Gastrocnemius medialis (tissue), 4 donors: Measurements from ENCODE around the gene ATP23. TPM values are rescaled to one million over a fixed set of nuclear protein-coding genes. Genes with fewer than 3 reads are reported as not detected.

ENCODE experiments used
- ATAC-seq, 2 donors: fragments of 150-250 bp; one replicate each; pipeline ENCODE4 v1.9.1; 2016
- DNase-seq, 2 donors: peaks; one replicate each; pipeline ENCODE4 v3.0.0-alpha.2; 2019
- H3K27ac ChIP-seq, 4 donors: fragments of 200-600 bp; sonication (generic); 1 replicate in 1 of 4; 2 replicates in 3 of 4; pipeline ENCODE4 v1.5.1; 2016 to 2018; ENCODE audit warnings: mild to moderate bottlenecking in 2 of 4, moderate library complexity in 1 of 4
- H3K27me3 ChIP-seq, 3 donors: fragments of 200-600 bp; sonication (generic) in 2 of 3; 1 replicate in 1 of 3; 2 replicates in 2 of 3; pipeline versions ENCODE4 v1.5.1 to v1.6.0; 2016 to 2019; ENCODE audit warnings: mild to moderate bottlenecking in 1 of 3, moderate library complexity in 1 of 3
- H3K36me3 ChIP-seq, 2 donors: fragments of 200-600 bp; sonication (generic) in 1 of 2; one replicate each; pipeline ENCODE4 v1.5.1; 2017 to 2018
- H3K4me1 ChIP-seq, 2 donors: fragments of 200-600 bp; sonication (generic) in 1 of 2; one replicate each; pipeline ENCODE4 v1.5.1; 2016 to 2017; ENCODE audit warnings: mild to moderate bottlenecking in 2 of 2
- H3K4me3 ChIP-seq, 4 donors: fragments of 200-600 bp; sonication (generic) in 3 of 4; 1 replicate in 1 of 4; 2 replicates in 3 of 4; pipeline ENCODE4 v1.5.1; 2016 to 2019; ENCODE audit warnings: mild to moderate bottlenecking in 2 of 4
- H3K9me3 ChIP-seq, 3 donors: fragments of 200-600 bp; sonication (generic) in 2 of 3; 1 replicate in 1 of 3; 2 replicates in 2 of 3; pipeline ENCODE4 v1.5.1; 2016 to 2019
- POLR2A ChIP-seq, 2 donors: fragments of 450-650 bp; IDR thresholded peaks; one replicate each; pipeline ENCODE4 v1.6.1; 2017; ENCODE audit warnings: antibody characterized with exemption in 2 of 2, mild to moderate bottlenecking in 2 of 2, moderate library complexity in 2 of 2
- in situ Hi-C, 4 donors: fragments of 200-750 bp; cut with MboI; loops; one replicate each; pipeline versions ENCODE4 v1.15.0 to v1.8.0; 2017; ENCODE audit warnings: low sequenced_read_pairs in 4 of 4
- intact Hi-C: fragments of 100-400 bp; cut with DNase I; formaldehyde crosslinking; loops from one replicate; pipeline ENCODE4 v1.15.1; 2023; ENCODE audit warnings: low total_unique reads
- total RNA-seq, 4 donors: library from RNA; depleted of rRNA; stranded (reverse); fragments of >200 nt; gene quantifications; one replicate each; pipeline versions ENCODE4 v1.1.0 to v1.2.3, GENCODE V29; 2016
- TF ChIP-seq, protein P1 (sequence below), 5 experiments: fragments of 450-650 bp in 3 of 5; fragments of 200-600 bp in 2 of 5; sonication (generic) in 2 of 5; IDR thresholded peaks in 4 of 5; conservative IDR thresholded peaks in 1 of 5; 1 replicate in 4 of 5; 2 replicates in 1 of 5; pipeline ENCODE4 v1.5.1; 2016 to 2019; ENCODE audit warnings: antibody characterized with exemption in 5 of 5, mild to moderate bottlenecking in 3 of 5, moderate library complexity in 3 of 5

The ATP23 gene
- total RNA-seq, 4 donors from 2014 or later, result 7.1 to 26.4 (median 10.7) TPM

DNA sequence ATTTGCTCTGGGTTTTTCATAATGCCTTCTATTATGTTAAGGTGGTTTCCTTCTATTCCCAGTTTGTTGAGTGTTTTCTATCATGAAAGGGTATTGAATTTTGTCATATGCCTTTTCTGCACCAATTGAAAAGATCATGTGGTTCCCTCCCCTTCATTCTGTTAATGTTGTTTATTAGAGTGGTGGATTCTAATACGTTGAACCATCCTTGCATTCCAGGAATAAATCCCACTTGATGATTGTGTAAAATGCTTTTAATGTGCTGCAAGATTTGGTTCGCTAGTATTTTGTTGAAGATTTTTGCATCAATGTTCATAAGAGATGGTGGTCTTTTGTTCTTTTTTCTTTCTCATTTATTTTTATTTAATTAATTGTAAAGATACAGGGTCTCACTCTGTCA lies 55.2 kb downstream of the ATP23 start:
- Histone ChIP-seq H3K4me3 (no peak overlapping the region), H3K27ac (no peak overlapping the region), H3K9me3 (peaks cover 0 to 13% (median 3%) of the 10 kb centered on the region in 3 donors), H3K36me3 (no peaks in the 10 kb centered on the region), H3K27me3 (no peaks in the 10 kb centered on the region), H3K4me1 (no peaks in the 10 kb centered on the region)
- no peak for ATAC-seq
- intact Hi-C loops (no loop called here), in situ Hi-C loops (loop anchor here (25.0 kb wide), 2 partner anchors 341 to 1166 kb away; no protein-coding TSS in a partner anchor)
- TF ChIP-seq POLR2A (IDR thresholded peaks at IDR 0.05), result no peak
- TF ChIP-seq, protein P1, sequence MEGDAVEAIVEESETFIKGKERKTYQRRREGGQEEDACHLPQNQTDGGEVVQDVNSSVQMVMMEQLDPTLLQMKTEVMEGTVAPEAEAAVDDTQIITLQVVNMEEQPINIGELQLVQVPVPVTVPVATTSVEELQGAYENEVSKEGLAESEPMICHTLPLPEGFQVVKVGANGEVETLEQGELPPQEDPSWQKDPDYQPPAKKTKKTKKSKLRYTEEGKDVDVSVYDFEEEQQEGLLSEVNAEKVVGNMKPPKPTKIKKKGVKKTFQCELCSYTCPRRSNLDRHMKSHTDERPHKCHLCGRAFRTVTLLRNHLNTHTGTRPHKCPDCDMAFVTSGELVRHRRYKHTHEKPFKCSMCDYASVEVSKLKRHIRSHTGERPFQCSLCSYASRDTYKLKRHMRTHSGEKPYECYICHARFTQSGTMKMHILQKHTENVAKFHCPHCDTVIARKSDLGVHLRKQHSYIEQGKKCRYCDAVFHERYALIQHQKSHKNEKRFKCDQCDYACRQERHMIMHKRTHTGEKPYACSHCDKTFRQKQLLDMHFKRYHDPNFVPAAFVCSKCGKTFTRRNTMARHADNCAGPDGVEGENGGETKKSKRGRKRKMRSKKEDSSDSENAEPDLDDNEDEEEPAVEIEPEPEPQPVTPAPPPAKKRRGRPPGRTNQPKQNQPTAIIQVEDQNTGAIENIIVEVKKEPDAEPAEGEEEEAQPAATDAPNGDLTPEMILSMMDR (IDR thresholded peaks at IDR 0.05 in 4 of 5, conservative IDR thresholded peaks at IDR 0.05 in 1 of 5), result no peak
- no peak for DNase-seq

DNA sequence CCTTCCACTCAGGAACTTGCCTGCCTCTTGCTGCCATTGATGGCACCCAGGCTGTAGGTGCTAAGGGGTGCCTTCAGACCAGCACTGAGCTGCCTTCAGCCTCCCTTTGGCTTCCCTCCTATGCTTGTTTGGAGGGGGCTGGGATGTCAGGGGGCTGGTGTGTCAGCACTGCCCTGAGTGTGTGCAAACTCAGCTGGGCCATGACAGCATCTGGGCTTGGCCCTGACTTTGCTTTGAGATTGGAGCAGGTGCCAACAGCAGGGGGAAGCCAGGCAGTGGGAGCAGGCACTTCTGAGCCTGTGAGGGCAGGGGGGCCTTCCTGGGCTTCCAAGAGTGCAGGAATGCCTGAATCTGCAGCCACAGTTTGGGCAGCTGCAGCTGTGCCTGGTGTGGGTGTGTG lies 56.9 kb downstream of the ATP23 start:
- Histone ChIP-seq H3K36me3 (no peaks in the 10 kb centered on the region), H3K4me3 (no peak overlapping the region), H3K27ac (no peak overlapping the region), H3K4me1 (no peaks in the 10 kb centered on the region), H3K27me3 (no peaks in the 10 kb centered on the region), H3K9me3 (peaks cover 0 to 13% (median 3%) of the 10 kb centered on the region in 3 donors)
- in situ Hi-C loops, result loop anchor here (25.0 kb wide), 2 partner anchors 339 to 1164 kb away; no protein-coding TSS in a partner anchor
- TF ChIP-seq, protein P1 (IDR thresholded peaks at IDR 0.05 in 4 of 5, conservative IDR thresholded peaks at IDR 0.05 in 1 of 5), result no peak
- no peak for TF ChIP-seq POLR2A (IDR thresholded peaks at IDR 0.05)
- intact Hi-C loops, result no loop called here
- no peak for ATAC-seq
- DNase-seq, result no peak

GRCh38 chr12:58000499-58000898 lies 59.1 kb downstream of the ATP23 start:
- TF ChIP-seq, protein P1 (IDR thresholded peaks at IDR 0.05 in 4 of 5, conservative IDR thresholded peaks at IDR 0.05 in 1 of 5), result no peak
- no peak for TF ChIP-seq POLR2A (IDR thresholded peaks at IDR 0.05)
- Histone ChIP-seq H3K27me3 (no peaks in the 10 kb centered on the region), H3K9me3 (peaks cover 0 to 13% (median 3%) of the 10 kb centered on the region in 3 donors), H3K4me3 (no peak overlapping the region), H3K4me1 (no peaks in the 10 kb centered on the region), H3K36me3 (no peaks in the 10 kb centered on the region), H3K27ac (no peak overlapping the region)
- DNase-seq (no peak), ATAC-seq (no peak)
- in situ Hi-C loops, result no loop called here
- intact Hi-C loops, result no loop called here

- ATAC-seq (no peak), DNase-seq (no peak)
- Histone ChIP-seq H3K36me3 (no peaks in the 10 kb centered on the region), H3K4me3 (no peak overlapping the region), H3K27me3 (no peaks in the 10 kb centered on the region), H3K9me3 (no peaks in the 10 kb centered on the region), H3K27ac (no peak overlapping the region), H3K4me1 (no peaks in the 10 kb centered on the region)
- TF ChIP-seq, protein P1 (IDR thresholded peaks at IDR 0.05 in 4 of 5, conservative IDR thresholded peaks at IDR 0.05 in 1 of 5), result no peak
- no peak for TF ChIP-seq POLR2A (IDR thresholded peaks at IDR 0.05)
- intact Hi-C loops, result no loop called here
- in situ Hi-C loops, result no loop called here
Measured at GRCh38 chr12:58007875-58008274, 66.5 kb downstream of the ATP23 start.

DNA sequence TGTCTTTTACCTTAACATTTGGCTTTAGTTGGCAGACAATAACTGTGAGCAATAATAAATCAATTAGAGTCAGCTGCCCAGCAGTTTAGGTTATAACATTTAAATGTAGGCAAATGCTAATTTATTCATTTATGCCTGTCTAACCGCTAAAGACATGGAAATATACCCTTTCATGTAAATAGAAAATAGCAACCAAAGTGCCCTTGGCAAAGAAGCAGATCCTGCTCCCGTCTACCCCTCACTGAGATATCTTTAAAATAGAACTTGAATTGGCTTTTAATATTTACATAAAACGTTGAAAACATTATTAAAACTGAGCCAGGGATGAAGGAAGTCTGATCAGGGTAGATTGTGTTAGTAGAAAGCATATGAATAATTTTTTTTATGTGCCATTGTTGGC lies 67.3 kb downstream of the ATP23 start:
- TF ChIP-seq, protein P1 (IDR thresholded peaks at IDR 0.05 in 4 of 5, conservative IDR thresholded peaks at IDR 0.05 in 1 of 5), result no peak
- TF ChIP-seq POLR2A (IDR thresholded peaks at IDR 0.05), result no peak
- no peaks in the 10 kb centered on the region for H3K9me3 ChIP-seq
- H3K36me3 ChIP-seq, result no peaks in the 10 kb centered on the region
- H3K4me1 ChIP-seq, result no peaks in the 10 kb centered on the region
- H3K27ac ChIP-seq, result no peak overlapping the region
- in situ Hi-C loops, result no loop called here
- DNase-seq (no peak), ATAC-seq (no peak)
- no peak overlapping the region for H3K4me3 ChIP-seq
- intact Hi-C loops, result no loop called here
- no peaks in the 10 kb centered on the region for H3K27me3 ChIP-seq
